ENCODE results near the gene LGR5.

The LGR5 gene

DNA sequence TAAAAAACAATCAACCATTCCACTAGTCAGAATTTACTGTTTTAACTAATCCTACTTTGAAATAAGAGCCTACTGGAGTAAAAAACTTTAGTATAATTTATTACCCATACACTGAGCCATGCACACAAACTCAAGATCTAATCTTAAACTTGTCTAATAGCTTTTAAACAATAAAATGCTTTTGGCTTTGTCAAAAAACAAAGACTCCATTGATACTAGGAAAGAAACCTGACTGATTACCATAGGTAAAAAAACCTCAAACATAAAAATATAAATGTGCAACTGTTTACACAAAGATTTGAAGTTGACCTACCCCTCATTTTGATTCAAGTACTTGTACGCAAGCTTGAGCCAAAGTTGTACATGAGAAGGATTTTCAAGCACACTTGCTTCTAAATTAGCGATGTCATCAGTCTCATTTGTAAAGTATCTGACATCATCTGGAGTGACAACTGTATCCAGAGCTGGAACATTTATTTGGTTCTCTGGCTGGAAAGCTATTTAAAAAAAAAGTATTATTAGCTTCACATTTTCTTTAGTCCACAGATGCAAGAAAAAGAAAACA is 187.9 kb downstream of the LGR5 start:
- no peak overlapping the region for H3K4me3 ChIP-seq (ENCODE audit: low read length)
- DNase-seq (ENCODE audit: low read depth): no peak
- TF ChIP-seq, protein P1, sequence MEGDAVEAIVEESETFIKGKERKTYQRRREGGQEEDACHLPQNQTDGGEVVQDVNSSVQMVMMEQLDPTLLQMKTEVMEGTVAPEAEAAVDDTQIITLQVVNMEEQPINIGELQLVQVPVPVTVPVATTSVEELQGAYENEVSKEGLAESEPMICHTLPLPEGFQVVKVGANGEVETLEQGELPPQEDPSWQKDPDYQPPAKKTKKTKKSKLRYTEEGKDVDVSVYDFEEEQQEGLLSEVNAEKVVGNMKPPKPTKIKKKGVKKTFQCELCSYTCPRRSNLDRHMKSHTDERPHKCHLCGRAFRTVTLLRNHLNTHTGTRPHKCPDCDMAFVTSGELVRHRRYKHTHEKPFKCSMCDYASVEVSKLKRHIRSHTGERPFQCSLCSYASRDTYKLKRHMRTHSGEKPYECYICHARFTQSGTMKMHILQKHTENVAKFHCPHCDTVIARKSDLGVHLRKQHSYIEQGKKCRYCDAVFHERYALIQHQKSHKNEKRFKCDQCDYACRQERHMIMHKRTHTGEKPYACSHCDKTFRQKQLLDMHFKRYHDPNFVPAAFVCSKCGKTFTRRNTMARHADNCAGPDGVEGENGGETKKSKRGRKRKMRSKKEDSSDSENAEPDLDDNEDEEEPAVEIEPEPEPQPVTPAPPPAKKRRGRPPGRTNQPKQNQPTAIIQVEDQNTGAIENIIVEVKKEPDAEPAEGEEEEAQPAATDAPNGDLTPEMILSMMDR (conservative IDR thresholded peaks at IDR 0.05; ENCODE audit: low read length): no peak

Data from AG10803 (cell line).